ENCODE data around the gene FFAR3.

DNA sequence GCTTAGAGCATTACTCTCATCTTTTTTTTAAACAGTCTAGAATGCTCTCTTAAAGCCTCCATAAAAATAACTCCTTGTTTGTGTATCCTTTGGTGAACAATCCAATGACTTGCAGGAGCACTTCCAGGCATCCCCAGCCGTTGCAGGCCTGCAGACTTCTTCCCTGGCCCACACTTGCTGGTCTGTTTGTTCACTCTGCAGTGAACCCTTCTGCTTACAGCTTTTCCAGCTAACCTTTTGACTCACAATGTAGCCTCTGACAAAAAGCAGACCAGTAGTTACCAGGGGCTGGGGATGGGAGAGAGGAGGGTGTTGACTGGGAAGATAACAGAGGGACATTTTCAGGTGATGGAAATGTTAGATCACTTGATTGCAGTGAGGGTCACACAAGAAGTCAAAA, 21.7 kb downstream of the FFAR3 start:
- TF ChIP-seq SUZ12 (IDR thresholded peaks at IDR 0.05; ENCODE audit: extremely low read depth, insufficient read depth, insufficient read length) (no peak), YY1 (IDR thresholded peaks at IDR 0.05; ENCODE audit: insufficient read depth, insufficient read length) (no peak), ZNF274 (IDR thresholded peaks at IDR 0.05; ENCODE audit: low read depth, low read length) (no peak)
